Ovary (tissue), 9 donors: Measurements from ENCODE around the gene AUTS2. TPM values are rescaled to one million over a fixed set of nuclear protein-coding genes. Genes with fewer than 3 reads are reported as not detected.

Source experiments
- DNase-seq, 5 donors: peaks; one replicate each; pipeline ENCODE4 v3.0.0-alpha.2; 2019 to 2020
- H3K27ac ChIP-seq, 2 donors: fragments of 200-600 bp; one replicate each; pipeline versions ENCODE4 v1.5.1 to v1.8.0; 2019 to 2022
- H3K27me3 ChIP-seq: fragments of 200-600 bp; one replicate; pipeline ENCODE4 v1.8.0; 2022
- H3K36me3 ChIP-seq: fragments of 200-600 bp; sonication (generic); one replicate; pipeline ENCODE4 v1.5.1; 2019
- H3K4me1 ChIP-seq: one replicate; pipeline ENCODE4 v1.8.1; 2013; ENCODE audit warnings: mild to moderate bottlenecking, moderate library complexity; ENCODE audit not compliant: insufficient read depth
- H3K4me3 ChIP-seq: fragments of 200-600 bp; sonication (generic); one replicate; pipeline ENCODE4 v1.5.1; 2017
- H3K9me3 ChIP-seq, 2 donors: fragments of 200-600 bp in 1 of 2; sonication (generic) in 1 of 2; one replicate each; pipeline versions ENCODE4 v1.5.1 to v1.8.1; 2013 to 2019; ENCODE audit warnings: mild to moderate bottlenecking in 1 of 2, moderate library complexity in 1 of 2
- EP300 ChIP-seq: sonication (generic); formaldehyde crosslinking; IDR thresholded peaks from one replicate; pipeline ENCODE4 v1.6.1; 2017; ENCODE audit warnings: antibody characterized with exemption
- POLR2A ChIP-seq: fragments of 450-650 bp; IDR thresholded peaks from one replicate; pipeline ENCODE4 v1.6.1; 2017; ENCODE audit warnings: antibody characterized with exemption, mild to moderate bottlenecking, moderate library complexity
- WGBS, 3 donors: extraction: QIAGEN DNeasy Blood & Tissue Kit in 1 of 3; methylation state at CpG; one replicate each; pipeline versions ENCODE4 v1.1.5 to v1.1.7; 2013 to 2017; 5-methylcytosine and 5-hydroxymethylcytosine counted together
- intact Hi-C, 4 donors: fragments of 100-400 bp; cut with DNase I; formaldehyde crosslinking; loops; one replicate each; pipeline versions ENCODE4 v1.11.0 to v1.15.1; 2022 to 2023
- polyA plus RNA-seq, 2 donors: library from polyadenylated mRNA; stranded (reverse); fragments of 200-250 nt in 1 of 2; fragments of 350-450 nt in 1 of 2; fragmentation: Illumina TruSeq in 1 of 2; extraction: RNeasy Lipid Tissue Mini Kit (QIAGEN cat#74804) in 1 of 2; gene quantifications; one replicate each; pipeline ENCODE4 v1.2.3, GENCODE V29; 2013 to 2014
- total RNA-seq, 7 donors: library from RNA; depleted of rRNA in 2 of 7; stranded (reverse); fragments of >200 nt in 2 of 7; fragmentation: NEBNext Ultra II Directional in 3 of 7; extraction: Animal tissue kit (Norgen Biotek cat#: 25700) in 3 of 7; gene quantifications; one replicate each; pipeline versions ENCODE4 v1.1.0 to v1.2.4, GENCODE V29; 2016 to 2023
- TF ChIP-seq, protein P1 (sequence below), 3 donors: fragments of 450-650 bp in 2 of 3; fragments of 200-600 bp in 1 of 3; IDR thresholded peaks; one replicate each; pipeline versions ENCODE4 v1.5.1 to v1.8.0; 2016 to 2022; ENCODE audit warnings: antibody characterized with exemption in 3 of 3, mild to moderate bottlenecking in 1 of 3
- donor health status: DM: no; HTN: no; CAD: no; lungs with moderate emphysema.
- donor health status: DM: no; HTN: no; CAD: no.
- donor health status: Bipolar disorder and iron deficiency.
- donor health status: DM: yes; HTN: yes; CAD: no.
- donor health status: DM: no; HTN: no; CAD: no.
- donor health status: DM: yes; HTN: yes; CAD: no.

The AUTS2 gene
- total and polyA plus RNA-seq, 9 donors: 18.3 to 60.9 (median 44.9) TPM

DNA sequence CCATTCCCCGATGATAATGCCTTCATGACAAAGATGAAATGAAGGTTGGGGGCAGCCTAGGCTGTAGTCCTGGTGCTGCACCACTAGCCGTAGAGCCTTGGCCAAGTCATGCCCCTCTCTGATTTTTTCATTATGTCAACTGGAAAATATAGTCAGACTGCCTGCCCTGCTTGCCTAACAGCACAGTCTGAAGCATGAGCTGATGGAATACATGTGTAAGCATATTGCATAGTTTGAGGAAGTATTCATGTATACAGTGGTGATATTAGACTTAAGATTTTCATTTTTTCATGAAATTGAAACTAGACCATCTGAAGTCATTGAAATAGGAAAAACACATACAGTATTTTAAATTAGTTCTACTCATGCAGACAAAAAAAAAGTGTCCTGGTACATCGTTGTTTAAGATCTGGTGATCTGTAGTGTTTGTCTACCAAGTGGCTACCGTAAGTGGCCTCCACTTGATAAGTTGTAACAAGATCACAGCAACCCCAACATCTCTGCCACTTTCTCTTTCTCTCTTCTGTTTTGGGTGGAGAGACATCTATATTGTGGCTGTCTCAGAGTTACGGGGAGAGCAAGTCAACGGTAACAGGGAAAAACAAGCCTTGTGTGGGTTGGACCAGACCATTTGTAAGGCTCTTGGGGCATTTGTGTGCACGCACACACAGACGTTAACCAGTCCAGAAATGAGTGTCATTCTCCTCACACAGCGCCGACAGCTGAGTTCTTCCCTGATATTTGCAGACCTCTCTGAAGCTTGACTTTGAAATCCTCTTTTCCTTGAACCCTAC is 817.1 kb downstream of the AUTS2 start:
- Histone ChIP-seq H3K27ac (no peak overlapping the region), H3K4me3 (no peak overlapping the region), H3K9me3 (no peaks in the 10 kb centered on the region), H3K27me3 (no peaks in the 10 kb centered on the region), H3K36me3 (no peaks in the 10 kb centered on the region), H3K4me1 (no peaks in the 10 kb centered on the region)
- intact Hi-C loops: no loop called here
- WGBS, 3 donors: 96 to 97% (median 96%) methylated on average over 10 of the region's 10 CpGs
- no peak for DNase-seq
- TF ChIP-seq EP300: no peak
- TF ChIP-seq, protein P1, sequence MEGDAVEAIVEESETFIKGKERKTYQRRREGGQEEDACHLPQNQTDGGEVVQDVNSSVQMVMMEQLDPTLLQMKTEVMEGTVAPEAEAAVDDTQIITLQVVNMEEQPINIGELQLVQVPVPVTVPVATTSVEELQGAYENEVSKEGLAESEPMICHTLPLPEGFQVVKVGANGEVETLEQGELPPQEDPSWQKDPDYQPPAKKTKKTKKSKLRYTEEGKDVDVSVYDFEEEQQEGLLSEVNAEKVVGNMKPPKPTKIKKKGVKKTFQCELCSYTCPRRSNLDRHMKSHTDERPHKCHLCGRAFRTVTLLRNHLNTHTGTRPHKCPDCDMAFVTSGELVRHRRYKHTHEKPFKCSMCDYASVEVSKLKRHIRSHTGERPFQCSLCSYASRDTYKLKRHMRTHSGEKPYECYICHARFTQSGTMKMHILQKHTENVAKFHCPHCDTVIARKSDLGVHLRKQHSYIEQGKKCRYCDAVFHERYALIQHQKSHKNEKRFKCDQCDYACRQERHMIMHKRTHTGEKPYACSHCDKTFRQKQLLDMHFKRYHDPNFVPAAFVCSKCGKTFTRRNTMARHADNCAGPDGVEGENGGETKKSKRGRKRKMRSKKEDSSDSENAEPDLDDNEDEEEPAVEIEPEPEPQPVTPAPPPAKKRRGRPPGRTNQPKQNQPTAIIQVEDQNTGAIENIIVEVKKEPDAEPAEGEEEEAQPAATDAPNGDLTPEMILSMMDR (IDR thresholded peaks at IDR 0.05): no peak
- TF ChIP-seq POLR2A: no peak

DNA sequence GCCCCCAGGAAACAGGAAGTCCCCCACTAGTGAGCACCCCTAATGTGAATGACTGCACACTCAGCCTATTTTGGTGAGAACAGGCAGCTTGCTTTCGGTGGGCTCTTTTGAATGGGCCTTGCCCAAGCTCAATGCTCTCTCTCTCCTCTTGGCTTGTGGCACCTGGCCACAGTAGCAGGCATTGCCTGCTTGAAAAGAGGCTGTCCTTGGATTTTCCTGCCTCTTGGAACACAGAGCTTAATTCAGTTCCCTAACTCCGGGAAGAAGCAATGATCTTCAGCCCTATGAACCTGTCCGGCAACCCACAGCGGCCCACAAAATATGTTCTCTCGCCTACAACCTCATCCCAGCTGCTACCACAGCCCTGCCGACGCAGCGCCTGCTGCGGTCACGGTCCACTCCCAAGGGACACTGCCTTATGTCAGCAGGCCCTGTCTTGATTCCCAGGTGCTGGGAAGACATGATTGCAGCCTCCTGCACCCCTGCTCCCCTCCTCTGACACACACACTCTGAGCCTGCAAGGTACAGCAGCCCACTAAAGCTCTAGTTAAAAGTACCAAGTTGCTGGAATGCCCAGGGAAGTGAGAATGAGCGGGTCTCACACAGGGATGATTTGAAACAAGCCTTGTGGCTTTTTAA is 818.2 kb downstream of the AUTS2 start:
- Histone ChIP-seq H3K36me3 (no peaks in the 10 kb centered on the region), H3K4me3 (no peak overlapping the region), H3K27me3 (no peaks in the 10 kb centered on the region), H3K27ac (no peak overlapping the region), H3K4me1 (no peaks in the 10 kb centered on the region), H3K9me3 (no peaks in the 10 kb centered on the region)
- TF ChIP-seq EP300: no peak
- TF ChIP-seq, protein P1 (IDR thresholded peaks at IDR 0.05): no peak
- 94 to 98% (median 95%) methylated on average over 11 of the region's 11 CpGs for WGBS, 3 donors
- no peak for DNase-seq
- intact Hi-C loops: no loop called here

DNA sequence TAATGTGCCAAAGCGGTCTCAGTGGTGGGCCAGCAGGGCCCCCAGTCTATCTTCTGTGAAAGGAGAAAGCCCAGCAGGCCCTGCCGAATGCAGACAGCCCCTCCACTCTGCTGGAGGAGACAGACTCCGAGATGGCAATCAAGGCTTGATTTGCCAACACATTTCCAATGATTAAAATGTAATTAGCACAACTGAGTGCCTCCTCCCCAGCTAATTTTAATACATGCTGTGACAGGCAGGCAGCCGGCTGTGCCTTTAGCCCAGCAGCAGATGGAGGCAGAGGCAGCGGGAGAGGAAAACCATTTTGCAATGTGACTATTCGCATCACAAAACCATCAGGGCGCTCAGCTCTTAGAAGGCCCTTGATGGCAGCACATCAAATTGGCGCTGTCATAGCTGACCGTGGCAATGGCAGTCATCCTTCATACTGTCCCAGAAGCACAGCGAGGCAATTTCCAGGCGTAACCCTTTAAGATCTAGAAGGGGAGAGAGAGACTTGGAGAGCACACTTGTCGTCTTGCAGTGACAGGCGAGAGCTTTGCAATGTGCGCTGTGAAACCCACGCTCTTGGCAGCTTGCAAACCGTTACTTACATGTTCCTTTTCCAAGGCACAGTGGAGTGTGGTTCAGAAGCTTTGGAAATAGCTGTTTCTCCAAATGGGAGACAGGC is 818.8 kb downstream of the AUTS2 start:
- TF ChIP-seq EP300: no peak
- TF ChIP-seq, protein P1 (IDR thresholded peaks at IDR 0.05): no peak
- no peak for TF ChIP-seq POLR2A
- no peaks in the 10 kb centered on the region for H3K4me1 ChIP-seq
- WGBS, 3 donors: 92 to 97% (median 94%) methylated on average over 16 of the region's 16 CpGs
- no peak overlapping the region for H3K27ac ChIP-seq
- H3K27me3 ChIP-seq: no peaks in the 10 kb centered on the region
- no peaks in the 10 kb centered on the region for H3K36me3 ChIP-seq
- no peak for DNase-seq
- H3K4me3 ChIP-seq: no peak overlapping the region
- intact Hi-C loops: no loop called here
- no peaks in the 10 kb centered on the region for H3K9me3 ChIP-seq

DNA sequence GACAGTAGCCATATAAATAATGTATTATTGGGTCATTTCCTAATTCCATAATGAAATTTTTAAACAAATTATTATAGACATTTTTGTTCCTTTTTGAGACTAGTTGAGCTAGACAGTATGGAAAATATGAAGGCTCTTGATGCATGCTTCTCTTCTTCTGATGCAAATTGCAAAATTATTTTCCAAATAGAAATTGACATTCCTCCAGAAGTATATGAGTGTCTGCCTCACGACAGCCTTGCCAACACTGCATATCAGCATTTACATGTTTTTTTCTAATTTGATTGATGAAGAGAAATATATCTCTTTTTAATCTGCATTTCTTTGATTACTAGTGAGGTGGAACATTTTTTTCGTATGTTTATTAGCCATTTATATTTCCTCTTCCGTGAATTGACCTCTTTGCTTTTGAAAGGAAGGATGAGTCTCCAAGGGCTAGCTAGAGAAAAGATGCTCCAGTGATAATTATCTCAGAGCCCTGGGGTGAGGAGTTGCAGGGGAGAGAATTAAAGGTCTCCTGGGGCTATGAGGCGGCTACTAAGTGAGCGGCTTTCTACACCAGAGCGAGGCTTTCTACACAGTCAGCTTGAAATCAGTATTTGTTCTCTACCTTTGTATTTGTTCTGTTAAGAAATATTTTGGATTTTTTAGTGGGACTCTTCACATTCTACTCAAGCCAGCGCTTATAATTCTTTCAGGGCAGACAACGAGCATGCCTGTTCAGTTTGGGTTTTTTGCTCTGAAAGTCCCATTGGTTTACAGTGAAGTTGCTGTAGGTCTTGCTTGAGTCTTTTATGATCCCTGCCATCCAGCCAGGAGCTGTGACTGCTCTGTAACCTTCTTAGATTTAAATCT is 821.5 kb downstream of the AUTS2 start:
- H3K4me3 ChIP-seq: no peak overlapping the region
- 87 to 89% (median 88%) methylated on average over 8 of the region's 8 CpGs for WGBS, 3 donors
- no peaks in the 10 kb centered on the region for H3K4me1 ChIP-seq
- no peaks in the 10 kb centered on the region for H3K9me3 ChIP-seq
- TF ChIP-seq, protein P1 (IDR thresholded peaks at IDR 0.05): no peak
- no peak for TF ChIP-seq POLR2A
- TF ChIP-seq EP300: no peak
- no peaks in the 10 kb centered on the region for H3K27me3 ChIP-seq
- no peaks in the 10 kb centered on the region for H3K36me3 ChIP-seq
- intact Hi-C loops: no loop called here
- DNase-seq: no peak
- no peak overlapping the region for H3K27ac ChIP-seq
